Karpas-422 (cell line): ENCODE measurements around the gene NEUROD2. TPM values are rescaled to one million over a fixed set of nuclear protein-coding genes. Genes with fewer than 3 reads are reported as not detected.
A peak's percentile ranks its signal among the peaks of the same experiment; 100 is the strongest.

ENCODE experiments used
- DNase-seq: peaks from one replicate; pipeline ENCODE4 v3.0.0-alpha.2; 2015
- H2AFZ ChIP-seq: fragments of 200-600 bp; sonication (generic); 2 replicates; pipeline ENCODE4 v1.6.1; 2014; ENCODE audit warnings: antibody characterized with exemption, low read length, mixed read lengths
- H3K27ac ChIP-seq: fragments of 200-600 bp; sonication (generic); 2 replicates; pipeline ENCODE4 v1.5.1; 2014; ENCODE audit warnings: mild to moderate bottlenecking, low read length, moderate library complexity
- H3K27me3 ChIP-seq: fragments of 200-600 bp; sonication (generic); 2 replicates; pipeline ENCODE4 v1.6.1; 2014; ENCODE audit warnings: low read length, mixed read lengths
- H3K36me3 ChIP-seq: fragments of 200-600 bp; sonication (generic); 2 replicates; pipeline ENCODE4 v1.6.1; 2014; ENCODE audit warnings: low read length, mixed read lengths; ENCODE audit not compliant: insufficient read depth
- H3K4me1 ChIP-seq: fragments of 200-600 bp; sonication (generic); 2 replicates; pipeline ENCODE4 v1.6.1; 2014; ENCODE audit warnings: mild to moderate bottlenecking, low read length, mixed read lengths
- H3K4me2 ChIP-seq: fragments of 200-600 bp; sonication (generic); 2 replicates; pipeline ENCODE4 v1.6.1; 2014; ENCODE audit warnings: low read length, low read depth, mild to moderate bottlenecking; ENCODE audit not compliant: poor library complexity, severe bottlenecking
- H3K4me3 ChIP-seq: fragments of 200-600 bp; sonication (generic); 2 replicates; pipeline ENCODE4 v1.5.1; 2014; ENCODE audit warnings: mild to moderate bottlenecking, antibody characterized with exemption, low read length, mixed read lengths
- H3K79me2 ChIP-seq: fragments of 200-600 bp; sonication (generic); 2 replicates; pipeline ENCODE4 v1.6.1; 2014; ENCODE audit warnings: mild to moderate bottlenecking, low read length, mixed read lengths
- H3K9ac ChIP-seq: fragments of 200-600 bp; sonication (generic); 2 replicates; pipeline ENCODE4 v1.6.0; 2014; ENCODE audit warnings: low read length
- H3K9me2 ChIP-seq: fragments of 200-600 bp; sonication (generic), shearing (Covaris generic); replicated peaks from 2 replicates; pipeline ENCODE4 v1.6.0; 2014; ENCODE audit warnings: mild to moderate bottlenecking, low read length, moderate library complexity; ENCODE audit not compliant: insufficient read depth
- H3K9me3 ChIP-seq: fragments of 300-700, 200-600 bp; sonication (generic); 2 replicates; pipeline ENCODE4 v1.6.1; 2014; ENCODE audit warnings: low read length, mixed read lengths
- H4K20me1 ChIP-seq: fragments of 200-600 bp; sonication (generic); 2 replicates; pipeline ENCODE4 v1.6.1; 2014; ENCODE audit warnings: mild to moderate bottlenecking, antibody characterized with exemption, low read length, low read depth; ENCODE audit not compliant: insufficient read depth
- total RNA-seq: library from RNA; depleted of rRNA; stranded (reverse); fragments of >200 nt; shearing (Covaris generic); gene quantifications from 2 replicates; pipeline ENCODE4 v1.2.3, GENCODE V29; 2014; ENCODE audit warnings: low replicate concordance

The NEUROD2 gene
- total RNA-seq, 1 experiment from 2014 or later: not detected

GRCh38 chr17:39618246-39618913 lies 10.7 kb upstream of the NEUROD2 start:
- Histone ChIP-seq H3K27ac (no peak overlapping the region), H3K9ac (peak overlapping the region; percentile 72)
- peak; percentile 79 for DNase-seq

GRCh38 chr17:39617446-39618245 lies 9.9 kb upstream of the NEUROD2 start:
- no peaks in the 10 kb centered on the region for H3K9me3 ChIP-seq
- no peaks in the 10 kb centered on the region for H3K9me2 ChIP-seq
- peaks cover 36% of the 10 kb centered on the region for H3K4me1 ChIP-seq
- H3K79me2 ChIP-seq: no peaks in the 10 kb centered on the region
- H4K20me1 ChIP-seq: no peaks in the 10 kb centered on the region
- peak overlapping the region; percentile 73 for H3K4me3 ChIP-seq
- H3K27ac ChIP-seq: no peak overlapping the region
- 0 out of 2 replicates have a peak, but pooled peaks cover 4% of the 10 kb centered on the region for H3K27me3 ChIP-seq
- peak overlapping the region; percentile 72 for H3K9ac ChIP-seq
- 0 out of 2 replicates have a peak overlapping the region, but pooled peaks have one; percentile 58 for H2AFZ ChIP-seq
- no peaks in the 10 kb centered on the region for H3K36me3 ChIP-seq
- H3K4me2 ChIP-seq: peak overlapping the region; percentile 99
- peak; percentile 82 for DNase-seq

More at GRCh38 chr17:39618246-39618913, 10.7 kb upstream of the NEUROD2 start:
- Histone ChIP-seq H3K4me2 (peak overlapping the region; percentile 99), H3K4me3 (peak overlapping the region; percentile 73), H3K79me2 (no peaks in the 10 kb centered on the region), H2AFZ (peak overlapping the region; percentile 93), H3K4me1 (peaks cover 42% of the 10 kb centered on the region), H3K9me3 (no peaks in the 10 kb centered on the region), H4K20me1 (no peaks in the 10 kb centered on the region), H3K27me3 (0 out of 2 replicates have a peak, but pooled peaks cover 4% of the 10 kb centered on the region), H3K9me2 (no peaks in the 10 kb centered on the region), H3K36me3 (no peaks in the 10 kb centered on the region)

GRCh38 chr17:39617100-39617445 lies 9.4 kb upstream of the NEUROD2 start:
- H2AFZ ChIP-seq: no peak overlapping the region

GRCh38 chr17:39615434-39615833 lies 7.7 kb upstream of the NEUROD2 start:
- H3K9me2 ChIP-seq: no peaks in the 10 kb centered on the region
- no peaks in the 10 kb centered on the region for H4K20me1 ChIP-seq
- H3K4me3 ChIP-seq: no peak overlapping the region
- H3K9me3 ChIP-seq: no peaks in the 10 kb centered on the region
- H3K9ac ChIP-seq: no peak overlapping the region
- H3K4me2 ChIP-seq: no peak overlapping the region
- no peak overlapping the region for H2AFZ ChIP-seq
- 0 out of 2 replicates have a peak, but pooled peaks cover 4% of the 10 kb centered on the region for H3K27me3 ChIP-seq
- no peaks in the 10 kb centered on the region for H3K36me3 ChIP-seq
- H3K79me2 ChIP-seq: no peaks in the 10 kb centered on the region
- H3K4me1 ChIP-seq: peaks cover 29% of the 10 kb centered on the region
- H3K27ac ChIP-seq: no peak overlapping the region
- no peak for DNase-seq

More at GRCh38 chr17:39617100-39617445, 9.4 kb upstream of the NEUROD2 start:
- no peaks in the 10 kb centered on the region for H3K9me2 ChIP-seq
- H3K9me3 ChIP-seq: no peaks in the 10 kb centered on the region
- no peak overlapping the region for H3K27ac ChIP-seq
- H3K9ac ChIP-seq: peak overlapping the region; percentile 72; the same call in 1 of the 2 replicates
- DNase-seq: no peak
- peak overlapping the region; percentile 73; the same call in 1 of the 2 replicates for H3K4me3 ChIP-seq
- no peaks in the 10 kb centered on the region for H3K36me3 ChIP-seq
- H3K27me3 ChIP-seq: 0 out of 2 replicates have a peak, but pooled peaks cover 4% of the 10 kb centered on the region
- H4K20me1 ChIP-seq: no peaks in the 10 kb centered on the region
- H3K4me2 ChIP-seq: peak overlapping the region; percentile 99
- peaks cover 30% of the 10 kb centered on the region for H3K4me1 ChIP-seq
- no peaks in the 10 kb centered on the region for H3K79me2 ChIP-seq

GRCh38 chr17:39614545-39615157 lies 6.9 kb upstream of the NEUROD2 start:
- Histone ChIP-seq H3K9me3 (no peaks in the 10 kb centered on the region), H3K9ac (no peak overlapping the region), H3K4me3 (no peak overlapping the region), H4K20me1 (no peaks in the 10 kb centered on the region), H3K9me2 (no peaks in the 10 kb centered on the region), H3K27ac (no peak overlapping the region), H3K4me1 (peaks cover 29% of the 10 kb centered on the region), H2AFZ (no peak overlapping the region), H3K79me2 (no peaks in the 10 kb centered on the region), H3K4me2 (no peak overlapping the region), H3K36me3 (no peaks in the 10 kb centered on the region), H3K27me3 (0 out of 2 replicates have a peak, but pooled peaks cover 4% of the 10 kb centered on the region)
- DNase-seq: no peak

DNA sequence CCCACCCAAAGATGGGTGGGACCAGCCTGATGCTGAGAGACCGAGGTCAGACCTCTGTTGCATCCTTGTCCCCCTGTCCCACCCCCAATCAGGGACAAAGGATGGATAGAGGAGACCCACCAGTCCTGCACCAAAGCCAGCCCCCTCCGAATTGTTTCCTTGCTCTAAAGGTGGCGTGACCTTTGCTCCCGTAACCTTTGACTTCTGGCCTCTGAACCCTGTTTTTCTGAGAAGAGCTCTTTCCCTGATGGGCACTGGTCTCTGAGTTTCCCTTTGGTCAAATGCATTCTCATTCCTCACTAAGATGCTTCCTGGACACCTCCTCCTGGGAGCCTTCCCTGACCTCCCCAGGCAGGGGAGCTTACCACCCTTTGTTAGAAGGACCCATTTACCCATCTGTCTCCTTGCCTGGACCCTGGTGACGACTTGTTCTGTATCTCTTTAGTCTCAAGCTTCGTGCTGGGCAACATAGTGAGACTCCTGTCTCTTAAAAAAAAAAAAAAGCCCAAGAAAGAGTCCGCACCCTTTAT lies 5.3 kb upstream of the NEUROD2 start:
- DNase-seq: no peak
- Histone ChIP-seq H3K4me2 (no peak overlapping the region), H3K27ac (no peak overlapping the region), H3K9ac (no peak overlapping the region), H4K20me1 (no peaks in the 10 kb centered on the region), H3K4me1 (peaks cover 18% of the 10 kb centered on the region), H3K79me2 (no peaks in the 10 kb centered on the region), H3K36me3 (no peaks in the 10 kb centered on the region), H3K9me2 (no peaks in the 10 kb centered on the region), H3K27me3 (no peaks in the 10 kb centered on the region), H2AFZ (no peak overlapping the region), H3K9me3 (no peaks in the 10 kb centered on the region), H3K4me3 (no peak overlapping the region)

- no peak overlapping the region for H3K9ac ChIP-seq
- no peaks in the 10 kb centered on the region for H3K79me2 ChIP-seq
These were observed 4.7 kb upstream of the NEUROD2 start for GRCh38 chr17:39612291-39612894.

More at GRCh38 chr17:39612291-39612894, 4.7 kb upstream of the NEUROD2 start:
- Histone ChIP-seq H3K36me3 (no peaks in the 10 kb centered on the region), H3K4me2 (no peak overlapping the region), H3K4me3 (no peak overlapping the region), H3K9me3 (no peaks in the 10 kb centered on the region), H3K4me1 (peaks cover 15% of the 10 kb centered on the region), H3K9me2 (no peaks in the 10 kb centered on the region), H3K27me3 (no peaks in the 10 kb centered on the region), H4K20me1 (no peaks in the 10 kb centered on the region), H3K27ac (no peak overlapping the region), H2AFZ (no peak overlapping the region)
- DNase-seq: no peak
